GM12878 (cell line): ENCODE results near the gene RGL1.

Experiments
- CTCF ChIP-seq, 3 experiments: IDR thresholded peaks in 2 of 3; conservative IDR thresholded peaks in 1 of 3; 2 replicates each; pipeline ENCODE4 v1.5.1; 2011; ENCODE audit warnings: low read depth in 3 of 3, low read length in 3 of 3, mild to moderate bottlenecking in 3 of 3, control low read depth in 2 of 3, moderate library complexity in 2 of 3, inconsistent platforms in 1 of 3, mixed read lengths in 1 of 3; ENCODE audit not compliant: control insufficient read depth in 2 of 3, insufficient read depth in 1 of 3; ENCODE audit errors: extremely low read depth in 1 of 3
- EZH2 ChIP-seq: IDR thresholded peaks from 2 replicates; pipeline ENCODE4 v1.6.1; 2012; ENCODE audit warnings: low read depth, mild to moderate bottlenecking, control low read depth, inconsistent platforms, low read length, borderline replicate concordance; ENCODE audit not compliant: control insufficient read depth
- FOS ChIP-seq: IDR thresholded peaks from 3 replicates; pipeline ENCODE4 v1.6.1; 2011; ENCODE audit warnings: borderline replicate concordance; ENCODE audit not compliant: insufficient read length; ENCODE audit errors: extremely low read depth
- GABPA ChIP-seq: IDR thresholded peaks from 2 replicates; pipeline ENCODE4 v1.6.1; 2014; ENCODE audit warnings: antibody characterized with exemption, low read depth, mild to moderate bottlenecking, inconsistent platforms
- IKZF2 ChIP-seq, 2 experiments: fragments of 450-650 bp; IDR thresholded peaks; 2 replicates each; pipeline ENCODE4 v1.6.1; 2017; ENCODE audit warnings: mild to moderate bottlenecking in 2 of 2, moderate library complexity in 2 of 2
- NFYA ChIP-seq: IDR thresholded peaks from 2 replicates; pipeline ENCODE4 v1.6.1; 2011; ENCODE audit warnings: low read depth, mild to moderate bottlenecking, low read length, improper control_type of control experiment, borderline replicate concordance
- PAX8 ChIP-seq: fragments of 450-650 bp; IDR thresholded peaks from 2 replicates; pipeline ENCODE4 v1.6.1; 2017; ENCODE audit warnings: mild to moderate bottlenecking, moderate library complexity
- POLR2A ChIP-seq: IDR thresholded peaks from 2 replicates; pipeline ENCODE4 v1.6.1; 2011; ENCODE audit warnings: low read depth, mild to moderate bottlenecking, low read length
- RAD21 ChIP-seq: IDR thresholded peaks from 2 replicates; pipeline ENCODE4 v1.6.1; 2011; ENCODE audit warnings: mild to moderate bottlenecking, low read depth, low read length, moderate library complexity; ENCODE audit not compliant: insufficient read depth
- RBBP5 ChIP-seq: fragments of 200-600 bp; sonication (generic); conservative IDR thresholded peaks from 2 replicates; pipeline ENCODE4 v1.6.1; 2016
- ZNF207 ChIP-seq: fragments of 450-650 bp; IDR thresholded peaks from 2 replicates; pipeline ENCODE4 v1.6.1; 2014; ENCODE audit warnings: antibody characterized with exemption, mild to moderate bottlenecking, borderline replicate concordance

GRCh38 chr1:183764981-183765380 is 39.9 kb upstream of the RGL1 start:
- no peak for TF ChIP-seq GABPA
- no peak for TF ChIP-seq RBBP5
- no peak for TF ChIP-seq EZH2
- TF ChIP-seq PAX8, result no peak
- no peak for TF ChIP-seq CTCF (IDR thresholded peaks at IDR 0.05 in 2 of 3, conservative IDR thresholded peaks at IDR 0.05 in 1 of 3; ENCODE audit: control insufficient read depth in 2 of 3, extremely low read depth in 1 of 3, insufficient read depth in 1 of 3, low read depth in 3 of 3, low read length in 3 of 3)
- no peak for TF ChIP-seq POLR2A
- TF ChIP-seq RAD21, result no peak
- no peak for TF ChIP-seq FOS
- no peak for TF ChIP-seq IKZF2 (IDR thresholded peaks at IDR 0.05)
- no peak for TF ChIP-seq ZNF207
- TF ChIP-seq NFYA, result no peak
